HG02759 (cell line): ENCODE data around the gene PMPCA.

ENCODE experiments used
- ATAC-seq: cut with Tn5 transposase; IDR thresholded peaks from one replicate; pipeline ENCODE4 v1.9.1; 2021; ENCODE audit warnings: mild to moderate bottlenecking, moderate library complexity; ENCODE audit not compliant: unreplicated experiment

Gene PMPCA

GRCh38 chr9:136433043-136433715 is 22.7 kb downstream of the PMPCA start:
- ATAC-seq, result no peak

- no peak for ATAC-seq
Observed at GRCh38 chr9:136433849-136434579, 23.6 kb downstream of the PMPCA start.

GRCh38 chr9:136434580-136435169 is 24.2 kb downstream of the PMPCA start:
- ATAC-seq, result no peak

GRCh38 chr9:136436055-136436634 is 25.7 kb downstream of the PMPCA start:
- ATAC-seq, result no peak

GRCh38 chr9:136437430-136437829 is 27.0 kb downstream of the PMPCA start:
- ATAC-seq, result no peak

GRCh38 chr9:136437839-136438547 is 27.5 kb downstream of the PMPCA start:
- ATAC-seq, result no peak

- ATAC-seq, result peak; percentile 52
Observed at GRCh38 chr9:136438548-136439480, 28.4 kb downstream of the PMPCA start.

GRCh38 chr9:136439481-136440408 is 29.3 kb downstream of the PMPCA start, which contains the start of gene INPP5E:
INPP5E (minus strand) TSS chr9:136439845; CDS start chr9:136439419, 426 bp downstream.
- peak; percentile 73 for ATAC-seq

GRCh38 chr9:136441191-136441680 is 30.8 kb downstream of the PMPCA start:
- ATAC-seq, result no peak

GRCh38 chr9:136441681-136442245 is 31.3 kb downstream of the PMPCA start:
- no peak for ATAC-seq

- no peak for ATAC-seq
Observed at GRCh38 chr9:136442265-136442664, 31.8 kb downstream of the PMPCA start.

- ATAC-seq, result no peak
Observed at GRCh38 chr9:136443087-136443486, 32.6 kb downstream of the PMPCA start.

- ATAC-seq, result no peak
Observed at GRCh38 chr9:136443687-136444086, 33.2 kb downstream of the PMPCA start.

GRCh38 chr9:136444102-136444501 is 33.6 kb downstream of the PMPCA start:
- ATAC-seq, result no peak

- ATAC-seq, result no peak
Observed at GRCh38 chr9:136445799-136446198, 35.3 kb downstream of the PMPCA start.

GRCh38 chr9:136447173-136447778 is 36.8 kb downstream of the PMPCA start:
- no peak for ATAC-seq

GRCh38 chr9:136448655-136449054 is 38.2 kb downstream of the PMPCA start:
- no peak for ATAC-seq
